Type B pancreatic cell (in vitro differentiated cells): ENCODE data around the gene ZNF853. TPM values are rescaled to one million over a fixed set of nuclear protein-coding genes. Genes with fewer than 3 reads are reported as not detected.

Source experiments
- DNase-seq: peaks from one replicate; pipeline ENCODE4 v3.0.0; 2021; ENCODE audit warnings: mixed read lengths; ENCODE audit not compliant: unreplicated experiment; ENCODE audit errors: extremely low spot score
- H3K27ac Mint-ChIP-seq: 2 replicates; pipeline ENCODE4 v1.8.0; 2021; ENCODE audit warnings: mild to moderate bottlenecking, mixed read lengths
- H3K27me3 Mint-ChIP-seq: 2 replicates; pipeline ENCODE4 v1.8.0; 2021; ENCODE audit warnings: mixed read lengths
- H3K36me3 Mint-ChIP-seq: 2 replicates; pipeline ENCODE4 v1.8.0; 2021; ENCODE audit warnings: mixed read lengths
- H3K4me1 Mint-ChIP-seq: one replicate; pipeline ENCODE4 v1.8.0; 2021; ENCODE audit warnings: mixed read lengths; ENCODE audit not compliant: unreplicated experiment
- H3K4me3 Mint-ChIP-seq: 2 replicates; pipeline ENCODE4 v1.8.0; 2021; ENCODE audit warnings: mild to moderate bottlenecking, mixed read lengths
- H3K9me3 Mint-ChIP-seq: 2 replicates; pipeline ENCODE4 v1.8.0; 2021; ENCODE audit warnings: mixed read lengths
- CTCF ChIP-seq: fragments of 200-600 bp; sonication (generic); conservative IDR thresholded peaks from 2 replicates; pipeline ENCODE4 v1.5.0; 2021; ENCODE audit warnings: antibody characterized with exemption, mild to moderate bottlenecking
- long read RNA-seq: library from polyadenylated mRNA; unstranded; transcript quantifications from one replicate; pipeline ENCODE4 v2.0.0, GENCODE V29; 2020
- total RNA-seq: library from RNA; stranded (reverse); gene quantifications from 2 replicates; pipeline ENCODE4 v1.2.1, GENCODE V29; 2021; ENCODE audit warnings: low replicate concordance

The ZNF853 gene
- total RNA-seq, result 5.0 and 9.2 TPM in 2 replicates
- long read RNA-seq, result 0 reads

GRCh38 chr7:6614953-6615722 lies at the start of gene ZNF853:
Gene ZNF853, plus strand, starts transcription at chr7:6615610. Its CDS starts 565 bp downstream, at chr7:6616175.
- Mint-ChIP-seq H3K27ac (no peak within 1 kb of the TSS), H3K4me3 (peak within 1 kb of the TSS; percentile 91), H3K9me3 (no peaks in the 10 kb centered on the region), H3K4me1 (peaks cover 4% of the 10 kb centered on the region), H3K27me3 (peaks cover 3% of the 10 kb centered on the region), H3K36me3 (no peaks in the 10 kb centered on the region)
- TF ChIP-seq CTCF, result no peak
- no peak for DNase-seq

GRCh38 chr7:6565655-6566054 lies 49.8 kb upstream of the ZNF853 start:
- H3K27ac Mint-ChIP-seq, result no peak overlapping the region

GRCh38 chr7:6567886-6568285 lies 47.5 kb upstream of the ZNF853 start:
- Mint-ChIP-seq H3K36me3 (no peaks in the 10 kb centered on the region), H3K4me3 (no peak overlapping the region), H3K9me3 (no peaks in the 10 kb centered on the region), H3K27ac (no peak overlapping the region), H3K27me3 (peaks cover 9% of the 10 kb centered on the region), H3K4me1 (no peaks in the 10 kb centered on the region)
- no peak for TF ChIP-seq CTCF
- no peak for DNase-seq

More at GRCh38 chr7:6565655-6566054, 49.8 kb upstream of the ZNF853 start:
- no peak for DNase-seq
- TF ChIP-seq CTCF, result no peak
- no peaks in the 10 kb centered on the region for H3K36me3 Mint-ChIP-seq
- H3K4me1 Mint-ChIP-seq, result no peaks in the 10 kb centered on the region
- peaks cover 5% of the 10 kb centered on the region for H3K27me3 Mint-ChIP-seq
- H3K9me3 Mint-ChIP-seq, result no peaks in the 10 kb centered on the region
- no peak overlapping the region for H3K4me3 Mint-ChIP-seq

- Mint-ChIP-seq H3K9me3 (no peaks in the 10 kb centered on the region), H3K36me3 (no peaks in the 10 kb centered on the region), H3K4me1 (no peaks in the 10 kb centered on the region), H3K4me3 (no peak overlapping the region), H3K27me3 (peaks cover 6% of the 10 kb centered on the region), H3K27ac (no peak overlapping the region)
- DNase-seq, result no peak
- TF ChIP-seq CTCF, result no peak
Measured at GRCh38 chr7:6571160-6571779, 44.1 kb upstream of the ZNF853 start.

- H3K36me3 Mint-ChIP-seq, result peaks cover 4% of the 10 kb centered on the region
- H3K9me3 Mint-ChIP-seq, result no peaks in the 10 kb centered on the region
- DNase-seq, result no peak
- no peak for TF ChIP-seq CTCF
- H3K27ac Mint-ChIP-seq, result no peak overlapping the region
- peak overlapping the region; percentile 74 for H3K4me3 Mint-ChIP-seq
- peaks cover 4% of the 10 kb centered on the region for H3K27me3 Mint-ChIP-seq
- peaks cover 10% of the 10 kb centered on the region for H3K4me1 Mint-ChIP-seq
Measured at GRCh38 chr7:6575281-6576023, 40.0 kb upstream of the ZNF853 start.
